Mucosa of rectum (tissue), 2 donors: ENCODE measurements around the gene HEXIM2.
"Not testable (repeated sequence)": the region's sequence is repeated elsewhere in the genome, so short reads cannot be mapped to it uniquely, and the experiment has no call there.

Experiments used
- H3K27ac ChIP-seq, 2 donors: one replicate each; pipeline ENCODE4 v1.7.0; 2013; ENCODE audit warnings: inconsistent platforms in 2 of 2, low read depth in 2 of 2, low read length in 2 of 2
- H3K27me3 ChIP-seq, 2 donors: one replicate each; pipeline ENCODE4 v1.7.0; 2013; ENCODE audit warnings: low read length in 2 of 2; ENCODE audit not compliant: control insufficient read depth in 2 of 2, insufficient read depth in 2 of 2
- H3K36me3 ChIP-seq, 2 donors: one replicate each; pipeline ENCODE4 v1.7.0; 2013; ENCODE audit warnings: low read length in 2 of 2; ENCODE audit not compliant: control insufficient read depth in 2 of 2, insufficient read depth in 2 of 2
- H3K4me1 ChIP-seq, 2 donors: one replicate each; pipeline ENCODE4 v1.7.0; 2013; ENCODE audit warnings: low read length in 2 of 2, mild to moderate bottlenecking in 1 of 2; ENCODE audit not compliant: control insufficient read depth in 2 of 2, insufficient read depth in 2 of 2
- H3K4me3 ChIP-seq, 2 donors: one replicate each; pipeline ENCODE4 v1.7.0; 2013; ENCODE audit warnings: low read length in 2 of 2
- H3K9ac ChIP-seq, 2 donors: one replicate each; pipeline ENCODE4 v1.7.0; 2013; ENCODE audit warnings: low read length in 2 of 2, low read depth in 1 of 2, mild to moderate bottlenecking in 1 of 2
- H3K9me3 ChIP-seq, 2 donors: one replicate each; pipeline ENCODE4 v1.7.0; 2013; ENCODE audit warnings: low read length in 2 of 2; ENCODE audit not compliant: control insufficient read depth in 2 of 2
- donor health status: healthy.
- donor health status: Normal muscosa, but diverticular disease.

Gene HEXIM2

GRCh38 chr17:45118691-45119090 is 43.0 kb upstream of the HEXIM2 start:
- no peak overlapping the region for H3K9ac ChIP-seq
- no peaks in the 10 kb centered on the region for H3K27me3 ChIP-seq
- H3K36me3 ChIP-seq: peaks cover 29 to 35% of the 10 kb centered on the region in 2 donors

GRCh38 chr17:45119964-45120363 is 41.7 kb upstream of the HEXIM2 start:
- Histone ChIP-seq H3K9ac (no peak overlapping the region), H3K4me1 (peaks cover 27 to 30% of the 10 kb centered on the region in 2 donors), H3K27ac (no peak overlapping the region), H3K27me3 (no peaks in the 10 kb centered on the region), H3K4me3 (no peak overlapping the region), H3K9me3 (no peaks in the 10 kb centered on the region), H3K36me3 (peaks cover 28 to 33% of the 10 kb centered on the region in 2 donors)

More at GRCh38 chr17:45118691-45119090, 43.0 kb upstream of the HEXIM2 start:
- H3K4me1 ChIP-seq: peaks cover 14 to 18% of the 10 kb centered on the region in 2 donors
- H3K9me3 ChIP-seq: no peaks in the 10 kb centered on the region
- H3K4me3 ChIP-seq: no peak overlapping the region
- H3K27ac ChIP-seq: no peak overlapping the region

GRCh38 chr17:45120558-45120957 is 41.1 kb upstream of the HEXIM2 start:
- Histone ChIP-seq H3K27ac (no peak overlapping the region), H3K9ac (no peak overlapping the region), H3K36me3 (peaks cover 25 to 32% of the 10 kb centered on the region in 2 donors), H3K4me3 (no peak overlapping the region), H3K27me3 (no peaks in the 10 kb centered on the region), H3K9me3 (no peaks in the 10 kb centered on the region), H3K4me1 (peaks cover 29 to 35% of the 10 kb centered on the region in 2 donors)

GRCh38 chr17:45121055-45121454 is 40.6 kb upstream of the HEXIM2 start:
- Histone ChIP-seq H3K4me3 (no peak overlapping the region), H3K27ac (no peak overlapping the region), H3K4me1 (peaks cover 31 to 35% of the 10 kb centered on the region in 2 donors), H3K9ac (no peak overlapping the region), H3K36me3 (peaks cover 23 to 27% of the 10 kb centered on the region in 2 donors), H3K9me3 (no peaks in the 10 kb centered on the region), H3K27me3 (no peaks in the 10 kb centered on the region)

DNA sequence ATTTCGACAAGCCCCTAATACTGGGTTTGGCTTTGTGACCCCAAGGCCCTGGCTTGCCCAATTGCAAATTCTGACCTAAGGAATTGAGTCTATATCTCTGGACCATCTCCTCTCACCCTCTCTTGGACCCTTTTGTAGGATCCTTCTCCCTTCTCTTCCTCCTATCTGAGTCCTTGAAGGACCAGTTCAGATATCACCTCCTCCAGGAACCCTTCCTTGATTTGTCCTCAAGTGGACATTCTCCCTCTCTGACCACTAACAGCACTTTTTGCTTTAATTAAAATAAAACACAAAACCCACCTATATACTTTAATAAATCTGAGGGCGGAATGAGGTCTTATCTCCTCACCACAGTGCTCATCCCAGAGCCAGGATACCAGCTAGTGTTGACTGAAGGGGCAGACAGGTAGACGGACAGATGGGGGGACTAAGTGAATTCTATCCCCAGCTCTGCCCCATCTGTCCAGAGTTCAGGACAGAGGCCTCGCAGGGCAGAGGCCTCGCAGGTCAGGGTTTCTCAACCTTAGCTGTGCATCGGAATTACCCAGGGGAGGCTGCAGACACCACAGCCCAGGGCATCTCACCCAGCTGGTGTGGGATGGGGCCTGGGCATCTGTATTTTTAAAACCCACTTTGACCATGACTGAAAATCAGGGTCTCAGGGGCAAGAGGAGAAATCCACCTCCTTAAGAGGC is 38.5 kb upstream of the HEXIM2 start:
- Histone ChIP-seq H3K36me3 (peaks cover 12 to 15% of the 10 kb centered on the region in 2 donors), H3K4me1 (peaks cover 48 to 50% of the 10 kb centered on the region in 2 donors), H3K4me3 (no peak overlapping the region), H3K9ac (peak overlapping the region in 1 of 2 donors; percentile 61), H3K27ac (peak overlapping the region; percentile 82 to 87), H3K27me3 (no peaks in the 10 kb centered on the region), H3K9me3 (no peaks in the 10 kb centered on the region)

GRCh38 chr17:45123930-45124796 is 37.5 kb upstream of the HEXIM2 start:
- H3K36me3 ChIP-seq: peaks cover 6 to 7% of the 10 kb centered on the region in 2 donors
- H3K9ac ChIP-seq: peak overlapping the region; percentile 41 to 61
- H3K9me3 ChIP-seq: no peaks in the 10 kb centered on the region
- peak overlapping the region; percentile 82 to 87 for H3K27ac ChIP-seq
- H3K27me3 ChIP-seq: no peaks in the 10 kb centered on the region
- H3K4me3 ChIP-seq: peak overlapping the region in 1 of 2 donors; percentile 20
- H3K4me1 ChIP-seq: peaks cover 58 to 59% of the 10 kb centered on the region in 2 donors

DNA sequence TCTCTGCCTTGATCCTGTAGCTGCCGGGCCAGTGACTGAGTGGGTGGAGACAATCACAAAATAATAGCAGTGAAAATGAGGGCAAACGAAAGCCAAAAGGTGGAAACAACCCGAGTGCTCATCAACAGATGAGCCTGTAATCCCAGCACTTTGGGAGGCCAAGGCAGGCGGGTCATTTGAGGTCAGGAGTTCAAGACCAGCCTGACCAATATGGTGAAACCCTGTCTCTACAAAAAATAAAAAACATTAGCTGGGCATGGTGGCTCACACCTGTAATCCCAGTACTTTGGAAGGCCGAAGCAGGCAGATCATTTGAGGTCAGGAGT is 36.9 kb upstream of the HEXIM2 start:
- not testable (repeated sequence) for H3K36me3 ChIP-seq, H3K27me3 ChIP-seq, H3K4me3 ChIP-seq, H3K9me3 ChIP-seq
- Histone ChIP-seq H3K4me1 (peaks cover 64 to 65% of the 10 kb centered on the region in 2 donors), H3K9ac (peak overlapping the region; percentile 41 to 44), H3K27ac (peak overlapping the region; percentile 82 to 87)

- H3K27me3 ChIP-seq: no peaks in the 10 kb centered on the region
- H3K9ac ChIP-seq: no peak overlapping the region
- peak overlapping the region; percentile 11 to 87 for H3K27ac ChIP-seq
- no peaks in the 10 kb centered on the region for H3K9me3 ChIP-seq
- no peaks in the 10 kb centered on the region for H3K36me3 ChIP-seq
- H3K4me1 ChIP-seq: peaks cover 71 to 73% of the 10 kb centered on the region in 2 donors
- no peak overlapping the region for H3K4me3 ChIP-seq
Measured at GRCh38 chr17:45125509-45125908, 36.2 kb upstream of the HEXIM2 start.

DNA sequence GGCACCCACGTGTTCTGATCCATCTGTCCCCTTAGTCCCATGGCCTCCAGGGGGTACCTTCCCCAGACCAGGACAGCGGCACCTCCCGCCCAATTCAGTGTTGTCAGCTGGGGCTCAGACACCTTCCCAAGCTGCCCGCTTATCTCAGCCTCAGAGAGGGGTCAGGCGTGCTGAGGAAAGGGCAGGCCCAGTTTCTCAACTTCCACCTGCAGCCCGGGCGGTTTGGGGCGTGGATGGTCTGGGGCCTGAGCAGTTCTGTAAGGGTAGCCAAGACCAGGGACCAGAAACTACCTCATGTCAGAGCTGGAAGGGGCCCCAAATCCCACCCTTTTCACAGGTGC is 34.5 kb upstream of the HEXIM2 start:
- peak overlapping the region in 1 of 2 donors; percentile 37 for H3K4me3 ChIP-seq
- H3K36me3 ChIP-seq: no peaks in the 10 kb centered on the region
- no peaks in the 10 kb centered on the region for H3K27me3 ChIP-seq
- H3K27ac ChIP-seq: peak overlapping the region; percentile 95 to 97
- H3K4me1 ChIP-seq: peaks cover 77 to 79% of the 10 kb centered on the region in 2 donors
- no peaks in the 10 kb centered on the region for H3K9me3 ChIP-seq
- peak overlapping the region; percentile 60 to 90 for H3K9ac ChIP-seq
